Right atrium auricular region (tissue), 2 donors: ENCODE data around the gene BZW2. TPM values are rescaled to one million over a fixed set of nuclear protein-coding genes. Genes with fewer than 3 reads are reported as not detected.

ENCODE experiments used
- DNase-seq: peaks from one replicate; pipeline ENCODE4 v3.0.0-alpha.2; 2019; ENCODE audit warnings: low spot score
- H3K27ac ChIP-seq, 2 donors: fragments of 200-600 bp; sonication (generic); 1 replicate in 1 of 2; 2 replicates in 1 of 2; pipeline ENCODE4 v1.5.1; 2016 to 2019
- H3K27me3 ChIP-seq, 2 donors: fragments of 200-600 bp; sonication (generic); one replicate each; pipeline versions ENCODE4 v1.5.1 to v1.6.0; 2017 to 2019
- H3K36me3 ChIP-seq: fragments of 200-600 bp; sonication (generic); one replicate; pipeline ENCODE4 v1.5.1; 2016
- H3K4me1 ChIP-seq, 2 donors: fragments of 200-600 bp; sonication (generic); one replicate each; pipeline versions ENCODE4 v1.5.1 to v1.6.0; 2017 to 2019
- H3K4me3 ChIP-seq, 2 donors: fragments of 200-600 bp; sonication (generic); 1 replicate in 1 of 2; 2 replicates in 1 of 2; pipeline ENCODE4 v1.5.1; 2017 to 2019; ENCODE audit warnings: mild to moderate bottlenecking in 1 of 2, moderate library complexity in 1 of 2
- H3K9me3 ChIP-seq, 2 donors: fragments of 200-600 bp; sonication (generic); one replicate each; pipeline ENCODE4 v1.5.1; 2019
- total RNA-seq, 2 donors: library from RNA; depleted of rRNA; stranded (reverse); fragments of >200 nt; gene quantifications; one replicate each; pipeline ENCODE4 v1.1.0, GENCODE V29; 2016
- TF ChIP-seq, protein P1 (sequence below), 2 donors: fragments of 200-600 bp; sonication (generic); IDR thresholded peaks; one replicate each; pipeline ENCODE4 v1.5.1; 2019; ENCODE audit warnings: antibody characterized with exemption in 2 of 2

Gene BZW2
- total RNA-seq, 2 donors from 2014 or later, result 206 to 292 TPM

DNA sequence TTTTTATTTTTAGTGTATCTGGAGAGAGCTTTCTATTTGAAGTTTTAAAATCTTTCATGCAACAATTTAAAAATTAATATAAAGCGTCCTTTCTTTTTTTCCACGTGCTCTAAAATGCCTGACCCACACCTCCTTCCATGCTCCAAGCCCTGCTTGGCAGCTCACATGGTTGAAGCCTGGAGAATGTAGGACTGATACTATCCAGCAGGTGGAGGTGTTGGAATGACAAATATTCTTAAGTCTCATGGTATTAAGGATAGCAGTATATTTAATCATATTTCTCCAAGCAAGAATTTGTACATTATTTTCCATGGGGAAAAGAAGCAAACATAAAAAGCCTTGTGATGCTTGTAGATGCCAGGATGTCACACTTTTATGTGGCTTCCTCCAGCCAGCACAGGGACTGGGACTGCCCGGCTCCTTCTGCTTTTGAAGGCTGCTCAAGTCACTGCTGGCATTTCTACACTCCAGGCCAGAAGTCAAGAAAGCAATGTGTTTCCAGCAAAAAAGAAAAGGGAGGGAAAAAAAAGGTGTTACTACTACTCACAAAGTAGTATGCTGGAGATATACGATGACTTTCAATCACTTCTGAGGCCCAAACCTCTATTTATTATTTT is 49.7 kb downstream of the BZW2 start:
- DNase-seq, result no peak
- Histone ChIP-seq H3K27me3 (no peaks in the 10 kb centered on the region), H3K36me3 (peaks cover 76% of the 10 kb centered on the region), H3K27ac (no peak overlapping the region), H3K9me3 (no peaks in the 10 kb centered on the region), H3K4me3 (no peak overlapping the region), H3K4me1 (no peaks in the 10 kb centered on the region)
- TF ChIP-seq, protein P1, sequence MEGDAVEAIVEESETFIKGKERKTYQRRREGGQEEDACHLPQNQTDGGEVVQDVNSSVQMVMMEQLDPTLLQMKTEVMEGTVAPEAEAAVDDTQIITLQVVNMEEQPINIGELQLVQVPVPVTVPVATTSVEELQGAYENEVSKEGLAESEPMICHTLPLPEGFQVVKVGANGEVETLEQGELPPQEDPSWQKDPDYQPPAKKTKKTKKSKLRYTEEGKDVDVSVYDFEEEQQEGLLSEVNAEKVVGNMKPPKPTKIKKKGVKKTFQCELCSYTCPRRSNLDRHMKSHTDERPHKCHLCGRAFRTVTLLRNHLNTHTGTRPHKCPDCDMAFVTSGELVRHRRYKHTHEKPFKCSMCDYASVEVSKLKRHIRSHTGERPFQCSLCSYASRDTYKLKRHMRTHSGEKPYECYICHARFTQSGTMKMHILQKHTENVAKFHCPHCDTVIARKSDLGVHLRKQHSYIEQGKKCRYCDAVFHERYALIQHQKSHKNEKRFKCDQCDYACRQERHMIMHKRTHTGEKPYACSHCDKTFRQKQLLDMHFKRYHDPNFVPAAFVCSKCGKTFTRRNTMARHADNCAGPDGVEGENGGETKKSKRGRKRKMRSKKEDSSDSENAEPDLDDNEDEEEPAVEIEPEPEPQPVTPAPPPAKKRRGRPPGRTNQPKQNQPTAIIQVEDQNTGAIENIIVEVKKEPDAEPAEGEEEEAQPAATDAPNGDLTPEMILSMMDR (IDR thresholded peaks at IDR 0.05), result peak; percentile 25 to 66

DNA sequence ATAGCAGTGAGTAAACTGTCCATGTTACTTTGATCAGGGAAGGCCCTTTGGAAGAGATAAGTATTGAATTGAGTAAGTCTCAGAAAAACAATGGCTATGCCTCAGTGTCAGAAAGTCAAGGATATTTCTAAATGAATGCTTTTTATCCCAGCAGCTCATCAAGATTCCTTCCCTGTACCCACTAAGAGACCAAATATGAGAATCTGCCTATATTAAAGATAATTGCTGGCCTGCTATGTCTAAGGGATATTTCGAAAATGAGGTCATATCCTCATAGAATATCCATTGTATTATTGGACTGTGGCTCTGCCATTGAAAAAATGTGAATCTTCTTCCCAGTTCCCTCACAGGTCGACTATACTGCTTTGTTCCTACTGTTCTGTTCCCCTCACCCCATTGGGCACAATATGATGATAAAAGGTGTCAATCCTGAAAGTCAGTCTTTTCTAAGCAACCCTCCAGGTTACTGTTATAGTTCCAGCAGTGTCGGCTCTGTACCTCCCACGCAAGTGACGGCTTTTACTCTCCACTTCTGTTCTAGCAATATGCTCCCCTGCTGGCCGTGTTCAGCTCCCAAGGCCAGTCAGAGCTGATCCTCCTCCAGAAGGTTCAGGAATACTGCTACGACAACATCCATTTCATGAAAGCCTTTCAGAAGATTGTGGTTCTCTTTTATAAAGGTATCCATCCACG is 51.7 kb downstream of the BZW2 start:
- Histone ChIP-seq H3K4me1 (no peaks in the 10 kb centered on the region), H3K4me3 (no peak overlapping the region), H3K27ac (no peak overlapping the region), H3K27me3 (no peaks in the 10 kb centered on the region), H3K9me3 (no peaks in the 10 kb centered on the region), H3K36me3 (peaks cover 69% of the 10 kb centered on the region)
- no peak for DNase-seq
- TF ChIP-seq, protein P1 (IDR thresholded peaks at IDR 0.05), result no peak

DNA sequence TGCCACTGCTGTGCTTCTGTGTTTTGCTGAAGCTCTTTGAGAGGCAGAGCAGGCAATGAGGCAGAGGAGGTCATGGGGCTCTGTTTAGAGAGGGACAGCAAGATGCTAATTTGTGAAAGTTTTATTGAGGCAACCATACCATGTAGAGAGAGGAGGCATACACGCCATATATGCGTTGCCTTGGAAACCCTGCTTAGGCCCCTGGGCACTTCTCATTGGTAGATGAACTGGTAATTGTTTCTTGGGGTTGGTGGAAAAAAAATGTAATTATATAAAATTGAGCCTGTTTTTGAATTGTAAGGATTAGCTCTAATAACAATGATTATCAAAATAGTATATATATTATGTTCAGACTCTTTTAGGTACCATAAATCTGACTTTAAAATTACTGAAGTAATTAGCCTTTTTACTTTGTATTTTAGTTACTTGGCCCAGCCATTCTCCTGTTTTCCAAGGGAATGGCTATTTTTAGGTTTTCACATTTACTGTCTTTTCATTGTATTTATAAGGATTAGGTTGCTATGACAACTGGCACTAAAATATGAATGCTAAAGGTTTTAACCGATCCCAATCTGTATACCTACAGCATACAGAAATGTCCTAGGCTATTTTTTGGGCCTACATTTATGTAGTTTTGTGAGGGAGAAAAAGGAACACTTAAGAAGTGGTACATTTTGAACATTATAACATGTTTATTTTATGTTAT is 52.4 kb downstream of the BZW2 start:
- Histone ChIP-seq H3K27ac (no peak overlapping the region), H3K36me3 (peaks cover 73% of the 10 kb centered on the region), H3K27me3 (no peaks in the 10 kb centered on the region), H3K9me3 (no peaks in the 10 kb centered on the region), H3K4me3 (no peak overlapping the region), H3K4me1 (no peaks in the 10 kb centered on the region)
- no peak for DNase-seq
- TF ChIP-seq, protein P1 (IDR thresholded peaks at IDR 0.05), result no peak

DNA sequence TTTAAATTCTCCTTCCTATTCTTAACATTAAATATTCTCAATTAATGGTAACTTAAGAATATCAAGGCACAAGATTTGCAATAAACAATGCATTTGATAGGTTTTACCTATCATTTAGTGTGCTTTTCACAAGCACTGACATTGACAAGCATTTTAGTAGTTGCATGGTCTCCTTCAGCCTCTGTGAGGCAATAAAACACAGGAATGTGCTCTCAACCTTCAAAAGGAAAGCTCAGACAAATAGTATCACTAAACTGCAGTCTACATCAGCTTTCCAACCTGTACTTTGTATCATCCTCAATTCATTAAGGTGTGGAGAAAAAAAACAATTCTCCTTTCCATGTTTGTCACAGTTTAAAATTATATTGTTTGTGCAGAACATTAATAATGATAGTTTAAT is 56.5 kb downstream of the BZW2 start:
- TF ChIP-seq, protein P1 (IDR thresholded peaks at IDR 0.05), result no peak
- H3K9me3 ChIP-seq, result no peaks in the 10 kb centered on the region
- no peak overlapping the region for H3K27ac ChIP-seq
- no peak for DNase-seq
- H3K4me1 ChIP-seq, result no peaks in the 10 kb centered on the region
- no peak overlapping the region for H3K4me3 ChIP-seq
- peaks cover 79% of the 10 kb centered on the region for H3K36me3 ChIP-seq
- no peaks in the 10 kb centered on the region for H3K27me3 ChIP-seq

DNA sequence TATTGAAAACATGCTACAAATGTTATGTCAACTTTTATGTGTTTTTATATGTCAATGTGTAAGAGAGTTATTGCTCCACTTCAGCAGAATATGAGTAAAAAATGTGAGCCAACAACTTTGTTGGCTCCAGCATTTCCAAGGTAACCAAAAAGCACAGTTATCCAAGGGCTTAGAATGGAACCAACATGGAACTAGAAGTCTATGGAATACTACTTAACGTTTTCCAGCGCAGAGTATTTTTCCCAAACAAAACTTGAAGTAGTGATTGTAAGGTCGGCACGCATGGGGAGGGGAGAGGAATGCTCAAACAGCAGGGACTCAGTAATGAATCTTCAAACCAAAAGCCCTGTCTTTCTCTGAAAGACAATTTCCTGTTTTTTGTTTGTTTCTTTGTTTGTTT is 62.5 kb downstream of the BZW2 start:
- TF ChIP-seq, protein P1 (IDR thresholded peaks at IDR 0.05), result no peak
- Histone ChIP-seq H3K9me3 (no peaks in the 10 kb centered on the region), H3K4me3 (no peak overlapping the region), H3K4me1 (no peaks in the 10 kb centered on the region), H3K36me3 (peaks cover 40% of the 10 kb centered on the region), H3K27me3 (no peaks in the 10 kb centered on the region), H3K27ac (no peak overlapping the region)
- no peak for DNase-seq
